Type B pancreatic cell (in vitro differentiated cells): ENCODE data around the gene GRK3. TPM values are rescaled to one million over a fixed set of nuclear protein-coding genes. Genes with fewer than 3 reads are reported as not detected.

Experiments used
- DNase-seq: peaks from one replicate; pipeline ENCODE4 v3.0.0; 2021; ENCODE audit warnings: mixed read lengths; ENCODE audit not compliant: unreplicated experiment; ENCODE audit errors: extremely low spot score
- H3K27ac Mint-ChIP-seq: 2 replicates; pipeline ENCODE4 v1.8.0; 2021; ENCODE audit warnings: mild to moderate bottlenecking, mixed read lengths
- H3K27me3 Mint-ChIP-seq: 2 replicates; pipeline ENCODE4 v1.8.0; 2021; ENCODE audit warnings: mixed read lengths
- H3K36me3 Mint-ChIP-seq: 2 replicates; pipeline ENCODE4 v1.8.0; 2021; ENCODE audit warnings: mixed read lengths
- H3K4me1 Mint-ChIP-seq: one replicate; pipeline ENCODE4 v1.8.0; 2021; ENCODE audit warnings: mixed read lengths; ENCODE audit not compliant: unreplicated experiment
- H3K4me3 Mint-ChIP-seq: 2 replicates; pipeline ENCODE4 v1.8.0; 2021; ENCODE audit warnings: mild to moderate bottlenecking, mixed read lengths
- H3K9me3 Mint-ChIP-seq: 2 replicates; pipeline ENCODE4 v1.8.0; 2021; ENCODE audit warnings: mixed read lengths
- total RNA-seq: library from RNA; stranded (reverse); gene quantifications from 2 replicates; pipeline ENCODE4 v1.2.1, GENCODE V29; 2021; ENCODE audit warnings: low replicate concordance
- TF ChIP-seq, protein P1 (sequence below): fragments of 200-600 bp; sonication (generic); conservative IDR thresholded peaks from 2 replicates; pipeline ENCODE4 v1.5.0; 2021; ENCODE audit warnings: antibody characterized with exemption, mild to moderate bottlenecking

GRK3 gene
- total RNA-seq, 1 donor from 2014 or later: 14.0 TPM

DNA sequence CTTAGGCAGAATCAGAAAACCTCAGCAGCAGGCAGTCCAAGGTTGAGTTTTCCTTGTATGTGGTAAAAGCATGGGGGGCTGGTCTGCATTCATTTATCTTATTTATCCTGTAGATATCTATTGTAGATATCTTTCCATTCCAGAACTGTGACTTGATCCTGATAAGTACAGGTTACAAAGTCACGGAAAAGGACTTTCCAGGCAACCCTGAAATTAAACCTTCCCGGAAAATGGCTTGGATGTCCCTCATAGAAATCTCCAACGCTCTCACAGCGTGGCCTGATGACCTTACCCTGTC lies 128.7 kb downstream of the GRK3 start:
- Mint-ChIP-seq H3K27me3 (no peaks in the 10 kb centered on the region), H3K36me3 (peaks cover 4% of the 10 kb centered on the region), H3K27ac (no peak overlapping the region), H3K4me3 (no peak overlapping the region), H3K9me3 (no peaks in the 10 kb centered on the region), H3K4me1 (peaks cover 30% of the 10 kb centered on the region)
- no peak for DNase-seq
- TF ChIP-seq, protein P1, sequence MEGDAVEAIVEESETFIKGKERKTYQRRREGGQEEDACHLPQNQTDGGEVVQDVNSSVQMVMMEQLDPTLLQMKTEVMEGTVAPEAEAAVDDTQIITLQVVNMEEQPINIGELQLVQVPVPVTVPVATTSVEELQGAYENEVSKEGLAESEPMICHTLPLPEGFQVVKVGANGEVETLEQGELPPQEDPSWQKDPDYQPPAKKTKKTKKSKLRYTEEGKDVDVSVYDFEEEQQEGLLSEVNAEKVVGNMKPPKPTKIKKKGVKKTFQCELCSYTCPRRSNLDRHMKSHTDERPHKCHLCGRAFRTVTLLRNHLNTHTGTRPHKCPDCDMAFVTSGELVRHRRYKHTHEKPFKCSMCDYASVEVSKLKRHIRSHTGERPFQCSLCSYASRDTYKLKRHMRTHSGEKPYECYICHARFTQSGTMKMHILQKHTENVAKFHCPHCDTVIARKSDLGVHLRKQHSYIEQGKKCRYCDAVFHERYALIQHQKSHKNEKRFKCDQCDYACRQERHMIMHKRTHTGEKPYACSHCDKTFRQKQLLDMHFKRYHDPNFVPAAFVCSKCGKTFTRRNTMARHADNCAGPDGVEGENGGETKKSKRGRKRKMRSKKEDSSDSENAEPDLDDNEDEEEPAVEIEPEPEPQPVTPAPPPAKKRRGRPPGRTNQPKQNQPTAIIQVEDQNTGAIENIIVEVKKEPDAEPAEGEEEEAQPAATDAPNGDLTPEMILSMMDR: no peak

DNA sequence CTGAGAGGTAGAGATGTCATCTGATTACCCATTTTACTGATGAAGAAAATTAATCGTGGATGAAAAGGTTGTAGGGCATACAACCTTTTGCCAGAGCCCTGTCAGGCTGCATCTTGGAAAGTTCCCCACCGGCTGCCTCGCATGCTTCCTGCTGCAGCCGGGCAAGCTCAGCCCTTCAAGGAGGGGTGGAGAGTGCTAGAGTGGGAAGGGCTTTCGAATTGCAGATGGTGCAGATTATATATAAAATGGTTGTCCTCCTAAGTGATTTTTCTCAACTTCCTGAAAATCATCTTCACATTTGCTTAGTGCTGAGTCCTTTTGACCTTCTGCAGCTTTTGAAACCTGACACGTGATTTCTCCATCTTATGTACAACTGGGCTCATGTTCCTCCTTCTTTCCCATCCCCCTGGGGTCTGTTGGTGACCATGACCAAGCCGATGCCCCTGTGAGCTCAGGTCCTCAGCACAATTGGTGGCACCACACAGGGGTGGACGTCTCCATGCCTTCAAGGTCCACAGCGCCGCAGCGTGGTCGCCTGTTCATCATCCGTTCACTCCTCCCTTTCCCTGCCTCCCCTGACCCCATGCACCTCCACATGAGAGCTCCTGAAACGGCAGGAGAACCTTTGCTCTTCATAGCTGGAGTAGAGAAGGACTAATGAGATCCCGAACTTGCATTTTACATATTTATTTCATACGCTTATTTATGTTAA lies 129.9 kb downstream of the GRK3 start:
- Mint-ChIP-seq H3K4me3 (no peak overlapping the region), H3K27me3 (no peaks in the 10 kb centered on the region), H3K4me1 (peaks cover 34% of the 10 kb centered on the region), H3K27ac (no peak overlapping the region), H3K9me3 (no peaks in the 10 kb centered on the region), H3K36me3 (peaks cover 7% of the 10 kb centered on the region)
- TF ChIP-seq, protein P1: no peak
- no peak for DNase-seq

DNA sequence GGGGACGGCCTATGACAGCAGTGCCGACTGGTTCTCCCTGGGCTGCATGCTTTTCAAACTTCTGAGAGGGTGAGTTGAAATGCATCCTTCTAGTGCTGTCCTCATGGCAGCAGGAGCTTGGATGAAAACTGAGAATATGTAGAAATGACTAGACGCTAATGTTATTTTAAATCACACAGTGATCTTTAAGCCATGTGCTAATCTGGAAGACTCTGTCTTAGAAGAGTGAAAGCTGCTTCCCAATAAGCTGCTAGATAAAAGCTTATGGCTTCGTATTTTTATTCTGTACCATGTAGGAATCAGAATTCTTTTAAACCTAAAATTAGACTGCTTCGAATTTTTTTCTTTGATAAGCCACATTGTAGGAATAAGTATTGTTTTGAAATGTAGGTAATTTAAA lies 130.7 kb downstream of the GRK3 start:
- Mint-ChIP-seq H3K27me3 (no peaks in the 10 kb centered on the region), H3K9me3 (no peaks in the 10 kb centered on the region), H3K4me3 (no peak overlapping the region), H3K4me1 (peaks cover 36% of the 10 kb centered on the region), H3K27ac (no peak overlapping the region), H3K36me3 (peaks cover 7% of the 10 kb centered on the region)
- no peak for DNase-seq
- TF ChIP-seq, protein P1: no peak

DNA sequence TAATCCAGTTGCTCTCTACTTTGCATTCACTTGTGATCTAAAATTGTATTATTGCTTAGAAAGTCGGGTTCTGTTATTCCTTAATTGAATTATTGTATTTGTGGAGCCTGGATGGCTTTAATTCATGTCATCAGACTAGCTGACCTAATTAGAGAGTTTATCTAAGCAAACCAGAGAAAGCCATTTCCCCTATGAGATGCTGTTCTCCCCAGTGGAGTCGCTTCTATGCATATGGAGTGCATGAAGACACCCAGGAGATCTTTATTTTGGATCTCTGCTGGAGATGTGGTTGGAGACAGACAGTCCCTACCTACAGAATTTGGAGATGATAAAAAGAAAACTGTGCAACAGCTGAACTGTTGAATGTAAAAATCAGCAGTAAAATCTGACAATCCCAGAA lies 132.3 kb downstream of the GRK3 start:
- no peaks in the 10 kb centered on the region for H3K27me3 Mint-ChIP-seq
- H3K36me3 Mint-ChIP-seq: peaks cover 7% of the 10 kb centered on the region
- no peak for DNase-seq
- H3K9me3 Mint-ChIP-seq: no peaks in the 10 kb centered on the region
- TF ChIP-seq, protein P1: no peak
- H3K27ac Mint-ChIP-seq: no peak overlapping the region
- H3K4me1 Mint-ChIP-seq: peaks cover 39% of the 10 kb centered on the region
- no peak overlapping the region for H3K4me3 Mint-ChIP-seq

DNA sequence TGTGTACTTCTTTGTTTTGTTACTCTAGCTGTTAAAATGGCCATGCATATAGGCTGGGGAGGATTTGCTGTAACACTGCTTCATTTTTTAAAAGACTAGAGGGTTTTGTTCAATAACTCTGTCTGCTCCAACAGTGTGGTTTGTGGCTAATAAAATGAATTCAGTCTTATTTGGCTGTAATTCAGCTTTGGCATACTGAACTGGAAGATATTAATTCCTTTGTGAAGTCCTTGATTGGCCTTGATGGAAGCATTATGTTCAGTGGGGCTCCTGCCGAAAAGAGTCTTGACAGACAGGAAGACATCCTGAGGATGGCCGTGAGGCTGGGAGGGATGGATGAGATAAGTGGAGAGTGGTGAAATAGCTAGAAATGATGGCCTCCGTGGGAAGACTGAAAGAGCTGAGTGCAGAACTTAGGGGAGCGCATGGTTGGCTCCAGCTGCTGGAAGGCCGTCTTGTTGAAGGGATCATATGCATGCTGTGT lies 132.7 kb downstream of the GRK3 start:
- no peak overlapping the region for H3K27ac Mint-ChIP-seq
- DNase-seq: no peak
- no peaks in the 10 kb centered on the region for H3K9me3 Mint-ChIP-seq
- H3K27me3 Mint-ChIP-seq: no peaks in the 10 kb centered on the region
- peaks cover 7% of the 10 kb centered on the region for H3K36me3 Mint-ChIP-seq
- TF ChIP-seq, protein P1: no peak
- H3K4me1 Mint-ChIP-seq: peaks cover 43% of the 10 kb centered on the region
- no peak overlapping the region for H3K4me3 Mint-ChIP-seq

DNA sequence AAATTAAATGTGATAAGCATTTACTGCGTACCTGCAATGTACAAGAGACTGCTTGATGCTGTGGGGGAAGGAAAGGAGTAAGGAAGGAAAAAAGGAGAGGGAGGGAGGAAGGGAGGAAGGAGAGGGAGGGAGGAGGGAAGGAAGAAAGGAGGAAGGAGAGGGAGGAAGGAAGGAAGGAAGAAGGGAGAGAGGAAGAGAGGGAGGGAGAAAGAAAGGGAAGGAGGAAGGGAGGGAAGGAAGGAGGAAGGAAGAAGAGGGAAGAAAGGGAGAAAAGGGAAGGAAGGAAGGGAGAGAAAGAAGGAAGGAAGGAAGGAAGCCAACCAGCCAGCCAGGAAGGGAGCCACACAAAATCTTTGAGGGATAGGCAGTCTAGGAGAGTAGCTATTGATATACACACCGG lies 133.5 kb downstream of the GRK3 start:
- TF ChIP-seq, protein P1: no peak
- no peaks in the 10 kb centered on the region for H3K9me3 Mint-ChIP-seq
- peaks cover 35% of the 10 kb centered on the region for H3K4me1 Mint-ChIP-seq
- DNase-seq: no peak
- no peak overlapping the region for H3K27ac Mint-ChIP-seq
- H3K36me3 Mint-ChIP-seq: peaks cover 3% of the 10 kb centered on the region
- H3K4me3 Mint-ChIP-seq: no peak overlapping the region
- no peaks in the 10 kb centered on the region for H3K27me3 Mint-ChIP-seq
